Heart left ventricle (tissue), 13 donors: ENCODE data around the gene USP6.

Experiments used
- CTCF ChIP-seq, 12 donors: fragments of 200-600 bp; sonication (generic) in 4 of 12; IDR thresholded peaks; one replicate each; pipeline versions ENCODE4 v1.5.0 to v1.8.0; 2018 to 2022; ENCODE audit warnings: antibody characterized with exemption in 12 of 12, mild to moderate bottlenecking in 5 of 12
- POLR2A ChIP-seq, 2 donors: fragments of 450-650 bp; IDR thresholded peaks; one replicate each; pipeline ENCODE4 v1.6.1; 2017; ENCODE audit warnings: antibody characterized with exemption in 2 of 2, mild to moderate bottlenecking in 2 of 2, moderate library complexity in 2 of 2
- donor health status: ischemic (EF 13 %, LVEDD 7.1; RV severe dilation, severe dysfunction).
- donor health status: DM: no; HTN: yes; CAD: no.
- donor health status: DM: no; HTN: no; CAD: no.
- donor health status: ischemic (EF 25% LVEDD 6.9; RV normal size, moderate dysfunction).
- donor health status: ischemic (EF 25% LVEDD 5.7; RV mildly dilated, moderate dysfunction).
- donor health status: ischemic (EF 35%, LVEDD 5.7; RV mildly dilated, moderate dysfunction).
- donor health status: nonischemic (EF 11% LVEDD 7.7; RV severe dilation, severe dysfunction).
- donor health status: DM: yes; HTN: yes; CAD: no.
- donor health status: PGD.
- donor health status: ischemic (EF 29% LVEDD 5.4; RV normal size, mild dysfunction).
- donor health status: nonischemic (EF 23%, LVEDD 6.1; RV moderate dilation, normal function).

- TF ChIP-seq CTCF (IDR thresholded peaks at IDR 0.05) (no peak), POLR2A (IDR thresholded peaks at IDR 0.05) (no peak)
Measured at GRCh38 chr17:5092218-5093010, 23.4 kb upstream of the USP6 start.
